GM18873 (cell line): ENCODE measurements around the gene PRODH.
"Not testable (repeated sequence)": the region's sequence is repeated elsewhere in the genome, so short reads cannot be mapped to it uniquely, and the experiment has no call there.

Source experiments
- ATAC-seq: cut with Tn5 transposase; IDR thresholded peaks from one replicate; pipeline ENCODE4 v1.9.1; 2021; ENCODE audit warnings: mild to moderate bottlenecking, moderate library complexity, moderate number of reproducible peaks; ENCODE audit not compliant: unreplicated experiment, low FRiP score

The PRODH gene

GRCh38 chr22:18935889-18936529 lies at the start of gene PRODH:
TSS of gene PRODH (minus strand) at chr22:18936293. CDS start at chr22:18936287, 6 bp downstream.
- ATAC-seq = no peak

GRCh38 chr22:18985780-18986179 lies 49.7 kb upstream of the PRODH start:
- no peak for ATAC-seq

GRCh38 chr22:18984564-18984963 lies 48.5 kb upstream of the PRODH start:
- no peak for ATAC-seq

GRCh38 chr22:18983120-18983651 lies 47.1 kb upstream of the PRODH start:
- no peak for ATAC-seq

- ATAC-seq = no peak
Measured at GRCh38 chr22:18980829-18981228, 44.7 kb upstream of the PRODH start.

- no peak for ATAC-seq
Measured at GRCh38 chr22:18979957-18980356, 43.9 kb upstream of the PRODH start.

- no peak for ATAC-seq
Measured at GRCh38 chr22:18978506-18978905, 42.4 kb upstream of the PRODH start.

- ATAC-seq = no peak
Measured at GRCh38 chr22:18977824-18978425, 41.8 kb upstream of the PRODH start.

GRCh38 chr22:18976197-18976751 lies 40.2 kb upstream of the PRODH start:
- ATAC-seq = no peak

- no peak for ATAC-seq
Measured at GRCh38 chr22:18975434-18976196, 39.5 kb upstream of the PRODH start.

- no peak for ATAC-seq
Measured at GRCh38 chr22:18974477-18975180, 38.5 kb upstream of the PRODH start.

GRCh38 chr22:18973264-18974031 lies 37.4 kb upstream of the PRODH start:
- ATAC-seq = no peak

GRCh38 chr22:18972591-18972990 lies 36.5 kb upstream of the PRODH start:
- ATAC-seq = not testable (repeated sequence)

- not testable (repeated sequence) for ATAC-seq
Measured at GRCh38 chr22:18972029-18972428, 35.9 kb upstream of the PRODH start.

GRCh38 chr22:18971321-18971751 lies 35.2 kb upstream of the PRODH start:
- no peak for ATAC-seq

- ATAC-seq = no peak
Measured at GRCh38 chr22:18970948-18971315, 34.8 kb upstream of the PRODH start.

GRCh38 chr22:18970176-18970947 lies 34.3 kb upstream of the PRODH start:
- no peak for ATAC-seq

GRCh38 chr22:18969158-18969942 lies 33.3 kb upstream of the PRODH start:
- not testable (repeated sequence) for ATAC-seq
